Measurements from ENCODE around the gene IFT43.
"Not testable (repeated sequence)": the region's sequence is repeated elsewhere in the genome, so short reads cannot be mapped to it uniquely, and the experiment has no call there.

IFT43 gene

GRCh38 chr14:76009627-76010026 lies 24.1 kb downstream of the IFT43 start:
- in situ Hi-C loops (cut with HindIII; ENCODE audit: low sequenced_read_pairs): not testable (repeated sequence)

DNA sequence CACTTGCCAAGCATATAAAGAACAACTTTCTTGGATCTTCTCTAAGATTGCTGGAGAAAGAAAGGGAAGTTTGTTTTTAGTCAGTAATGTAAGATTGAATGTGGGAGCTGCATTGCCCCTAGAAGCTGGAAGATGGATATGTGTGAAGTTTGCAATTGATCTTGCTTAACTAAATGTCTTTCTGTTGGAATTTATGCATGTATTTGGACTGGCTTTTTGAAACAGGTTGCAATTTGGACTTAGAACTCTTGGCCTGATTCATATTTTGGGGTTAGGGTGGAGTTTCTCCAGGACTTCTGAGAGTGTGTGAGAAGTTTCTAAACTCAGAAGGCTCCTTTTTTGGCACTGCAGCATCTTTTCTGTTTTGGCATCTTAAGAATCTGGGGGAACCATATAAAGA lies 26.4 kb downstream of the IFT43 start:
- in situ Hi-C loops (cut with HindIII; ENCODE audit: low sequenced_read_pairs): no loop called here

DNA sequence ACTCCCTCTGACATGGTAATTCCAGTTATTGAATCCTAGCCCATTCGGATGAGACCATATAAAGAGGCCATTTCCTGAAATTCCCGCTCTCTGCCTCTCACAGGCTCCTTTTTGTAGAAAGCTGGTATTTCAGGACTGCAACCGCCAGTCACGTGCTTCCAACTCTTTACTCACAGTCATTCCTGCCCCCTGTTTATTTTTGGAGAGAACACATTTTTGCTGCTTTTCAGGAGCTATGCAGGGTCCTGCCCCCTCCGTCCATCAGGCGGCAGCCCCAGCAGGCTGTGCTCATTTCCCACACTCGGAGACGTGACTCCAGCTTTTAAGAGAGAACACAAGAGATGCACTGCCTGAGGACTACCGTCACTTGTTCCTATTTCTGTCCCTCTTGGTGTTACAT lies 26.8 kb downstream of the IFT43 start:
- in situ Hi-C loops (cut with HindIII; ENCODE audit: low sequenced_read_pairs): no loop called here

GRCh38 chr14:76015191-76015590 lies 29.6 kb downstream of the IFT43 start:
- in situ Hi-C loops (cut with HindIII; ENCODE audit: low sequenced_read_pairs): no loop called here

GRCh38 chr14:76015668-76016067 lies 30.1 kb downstream of the IFT43 start:
- in situ Hi-C loops (cut with HindIII; ENCODE audit: low sequenced_read_pairs): no loop called here

DNA sequence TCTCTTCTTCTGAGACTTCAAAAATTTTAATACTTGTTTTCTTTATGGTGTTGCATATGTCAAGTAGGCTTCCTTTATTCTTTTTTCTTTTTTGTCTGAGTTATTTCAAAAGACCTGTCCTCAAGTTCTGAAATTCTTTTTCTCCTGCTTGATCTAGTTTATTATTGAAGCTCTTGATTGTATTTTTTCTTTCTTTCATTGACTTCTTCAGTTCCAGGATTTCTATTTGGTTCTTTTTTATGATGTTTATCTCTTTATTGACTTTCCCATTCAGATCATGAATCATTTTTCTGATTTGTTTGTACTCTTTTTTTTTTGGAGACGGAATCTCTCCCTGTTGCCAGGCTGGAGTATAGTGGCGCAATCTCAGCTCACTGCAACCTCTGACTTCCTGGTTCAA lies 34.1 kb downstream of the IFT43 start:
- in situ Hi-C loops (cut with HindIII; ENCODE audit: low sequenced_read_pairs): no loop called here

- in situ Hi-C loops (cut with HindIII; ENCODE audit: low sequenced_read_pairs): no loop called here
These were observed 37.4 kb downstream of the IFT43 start for GRCh38 chr14:76022991-76023390.

GRCh38 chr14:76023757-76024156 lies 38.2 kb downstream of the IFT43 start:
- in situ Hi-C loops (cut with HindIII; ENCODE audit: low sequenced_read_pairs): no loop called here

DNA sequence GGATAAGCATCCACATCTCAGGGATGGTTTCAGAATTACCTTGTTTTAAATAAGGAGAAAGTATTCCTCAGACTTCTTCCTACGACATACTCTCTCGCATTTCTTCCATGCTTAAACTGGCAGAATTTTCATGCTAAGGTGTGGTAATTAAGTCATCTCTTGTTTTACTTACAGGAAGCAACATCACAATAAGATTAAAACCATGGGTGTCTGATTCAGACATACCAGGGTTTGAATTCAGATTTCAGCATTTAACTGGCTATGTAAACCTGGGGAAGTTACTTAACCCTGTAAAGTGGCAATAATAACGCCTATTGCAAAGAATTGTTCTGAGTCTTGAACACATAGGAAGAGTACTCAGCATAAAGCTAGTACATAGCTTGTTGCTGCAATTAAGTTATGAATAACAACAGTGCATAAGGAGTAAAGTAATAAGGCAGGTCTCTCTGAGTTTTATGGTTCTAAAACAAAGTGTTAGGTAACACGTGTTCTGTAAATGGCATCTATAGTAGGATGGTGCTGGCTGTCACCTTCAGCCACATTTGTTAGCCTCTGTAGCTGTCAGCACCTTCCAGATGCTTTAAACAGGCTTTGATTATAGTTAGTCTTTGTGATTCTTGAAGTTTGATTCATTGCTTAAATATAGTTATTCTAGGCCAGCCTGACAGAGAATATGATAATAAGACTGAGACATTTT lies 38.8 kb downstream of the IFT43 start:
- in situ Hi-C loops (cut with HindIII; ENCODE audit: low sequenced_read_pairs): no loop called here

- in situ Hi-C loops (cut with HindIII; ENCODE audit: low sequenced_read_pairs): no loop called here
These were observed 49.0 kb downstream of the IFT43 start for GRCh38 chr14:76034566-76034965.

- in situ Hi-C loops (cut with HindIII; ENCODE audit: low sequenced_read_pairs): no loop called here
These were observed 55.1 kb downstream of the IFT43 start for GRCh38 chr14:76040704-76041103.

GRCh38 chr14:76045773-76046172 lies 60.2 kb downstream of the IFT43 start:
- in situ Hi-C loops (cut with HindIII; ENCODE audit: low sequenced_read_pairs): loop anchor here (5.0 kb wide), 1 partner anchor 102 kb away; no protein-coding TSS in a partner anchor

- in situ Hi-C loops (cut with HindIII; ENCODE audit: low sequenced_read_pairs): loop anchor here (25.0 kb wide), 1 partner anchor 312 kb away; no protein-coding TSS in a partner anchor
These were observed 64.7 kb downstream of the IFT43 start for GRCh38 chr14:76050250-76050649.

DNA sequence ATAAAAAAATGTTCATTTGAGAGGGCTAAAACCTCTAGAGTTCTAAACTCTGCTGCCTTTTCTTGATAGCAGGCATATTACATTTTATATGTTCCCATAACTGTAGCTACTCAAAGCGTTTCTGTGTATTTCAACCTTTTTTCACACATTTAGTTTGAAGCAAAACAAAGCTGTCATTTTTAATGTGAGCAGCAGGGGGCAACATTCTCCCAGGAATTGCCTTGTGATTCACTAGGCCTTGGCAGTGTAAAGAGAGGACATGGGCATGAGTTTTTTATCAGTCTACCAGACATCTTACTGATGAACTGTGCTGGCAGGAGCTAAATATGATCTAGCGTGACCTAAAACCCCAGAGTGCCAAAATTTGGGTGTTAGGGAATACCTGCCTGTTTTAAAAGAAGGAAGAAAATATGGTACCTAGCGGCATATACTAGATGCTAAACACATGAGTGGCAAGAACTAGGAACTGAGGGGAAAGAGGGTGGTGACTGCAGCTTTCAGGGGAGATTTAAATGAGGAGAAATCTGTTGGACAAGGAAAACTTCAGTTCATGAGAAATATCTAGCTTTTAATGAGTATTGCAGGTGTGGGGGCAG lies 65.3 kb downstream of the IFT43 start:
- in situ Hi-C loops (cut with HindIII; ENCODE audit: low sequenced_read_pairs): loop anchor here (25.0 kb wide), 1 partner anchor 311 kb away; no protein-coding TSS in a partner anchor

- in situ Hi-C loops (cut with HindIII; ENCODE audit: low sequenced_read_pairs): loop anchor here (25.0 kb wide), 1 partner anchor 310 kb away; no protein-coding TSS in a partner anchor
These were observed 66.3 kb downstream of the IFT43 start for GRCh38 chr14:76051717-76052465.

DNA sequence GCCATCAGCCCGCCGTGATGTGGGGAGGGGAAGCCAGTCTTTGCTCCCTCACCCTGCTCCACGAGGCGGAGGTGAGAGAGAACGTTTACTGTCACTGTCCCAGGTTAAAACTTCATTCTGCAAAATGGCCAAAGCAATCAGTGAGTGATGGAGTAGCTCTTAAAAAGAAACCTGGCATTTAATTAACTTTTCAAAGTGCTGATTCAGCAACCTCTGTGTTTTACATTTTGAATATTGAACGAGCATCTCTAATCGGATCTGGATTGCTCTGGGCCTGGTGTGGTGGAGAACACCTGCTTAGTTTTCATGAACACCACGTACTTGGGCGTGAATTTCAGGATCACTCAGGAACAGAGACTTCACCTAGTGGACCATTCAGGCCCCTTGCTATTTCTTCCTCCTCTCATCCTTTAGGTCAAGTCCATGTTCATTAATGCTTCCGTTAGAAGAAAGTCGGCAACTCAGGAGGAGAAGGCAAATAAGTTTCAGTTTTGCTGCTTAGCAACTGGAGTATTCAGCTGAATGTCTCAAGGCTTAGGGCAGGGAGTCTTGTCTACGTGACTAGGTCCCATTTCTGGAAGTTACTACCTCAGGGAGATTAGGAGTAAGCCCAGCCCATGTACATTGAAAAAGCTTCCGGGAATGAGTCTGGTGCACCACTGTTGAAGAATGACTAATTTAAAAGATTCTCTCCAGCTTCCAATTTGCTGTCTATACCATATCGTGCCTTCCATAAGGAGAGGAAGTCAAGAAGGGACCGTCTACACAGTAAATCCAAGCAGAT lies 68.2 kb downstream of the IFT43 start:
- in situ Hi-C loops (cut with HindIII; ENCODE audit: low sequenced_read_pairs): loop anchor here (25.0 kb wide), 1 partner anchor 309 kb away; no protein-coding TSS in a partner anchor

GRCh38 chr14:76055330-76055729 lies 69.8 kb downstream of the IFT43 start:
- in situ Hi-C loops (cut with HindIII; ENCODE audit: low sequenced_read_pairs): loop anchor here (25.0 kb wide), 1 partner anchor 307 kb away; no protein-coding TSS in a partner anchor

- in situ Hi-C loops (cut with HindIII; ENCODE audit: low sequenced_read_pairs): loop anchor here (25.0 kb wide), 1 partner anchor 306 kb away; no protein-coding TSS in a partner anchor
These were observed 70.6 kb downstream of the IFT43 start for GRCh38 chr14:76056128-76056527.

GRCh38 chr14:76057914-76058313 lies 72.4 kb downstream of the IFT43 start:
- in situ Hi-C loops (cut with HindIII; ENCODE audit: low sequenced_read_pairs): loop anchor here (25.0 kb wide), 1 partner anchor 304 kb away; no protein-coding TSS in a partner anchor

DNA sequence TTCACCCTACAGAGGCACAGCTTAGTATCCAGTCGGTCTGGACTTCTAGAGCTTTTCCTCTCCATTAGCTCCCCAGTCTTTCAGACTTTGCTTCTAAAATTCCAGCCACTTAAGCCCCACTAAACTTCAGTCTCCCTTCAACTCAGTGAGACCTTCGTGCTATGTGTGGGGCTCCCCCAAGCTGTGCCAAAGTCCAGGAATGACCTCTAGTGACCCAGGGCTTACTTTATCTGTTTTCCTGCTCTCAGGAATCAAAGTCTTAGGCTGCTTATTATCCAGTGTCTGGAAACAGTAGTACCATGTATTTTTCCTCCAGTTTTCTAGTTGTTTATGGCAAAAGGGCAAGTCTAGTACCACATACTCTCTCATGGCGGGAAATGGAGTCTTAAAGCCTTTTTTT lies 77.8 kb downstream of the IFT43 start:
- in situ Hi-C loops (cut with HindIII; ENCODE audit: low sequenced_read_pairs): loop anchor here (10.0 to 25.0 kb wide), 2 partner anchors 191 to 299 kb away; no protein-coding TSS in a partner anchor
